ENCODE results near the gene TAX1BP1. TPM values are rescaled to one million over a fixed set of nuclear protein-coding genes. Genes with fewer than 3 reads are reported as not detected.
A peak's percentile ranks its signal among the peaks of the same experiment; 100 is the strongest.

TAX1BP1 gene
- total RNA-seq, 1 experiment from 2014 or later = 190 TPM

DNA sequence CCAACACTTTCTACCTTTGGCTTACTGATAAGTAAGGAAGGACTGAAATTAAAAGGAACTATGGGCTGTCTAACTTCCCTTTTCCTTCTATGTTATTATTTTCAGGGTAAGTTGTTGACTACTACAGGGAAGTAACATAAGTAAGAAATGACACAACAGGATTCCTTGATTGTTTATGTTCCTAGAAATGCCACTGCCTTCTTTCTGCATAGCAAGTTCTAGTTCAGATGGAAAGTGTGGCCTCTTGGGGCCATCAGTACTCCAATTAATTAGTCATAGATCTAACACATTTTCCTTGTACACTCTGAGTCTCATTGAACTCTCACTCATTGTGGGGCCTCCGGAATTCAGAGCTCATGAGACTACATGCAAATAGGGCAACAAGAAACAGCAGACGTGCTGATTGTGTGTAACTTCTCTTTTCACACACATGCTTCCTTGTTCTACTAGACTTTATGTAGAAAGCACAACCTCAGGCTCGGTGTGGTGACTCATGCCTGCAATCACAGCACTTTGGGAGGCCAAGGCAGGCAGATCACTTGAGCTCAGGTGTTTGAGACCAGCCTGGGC lies 42.0 kb upstream of the TAX1BP1 start:
- Mint-ChIP-seq H3K4me1 (ENCODE audit: low read depth, unreplicated experiment) (peaks cover 39% of the 10 kb centered on the region), H3K9me3 (ENCODE audit: low read depth, unreplicated experiment) (no peaks in the 10 kb centered on the region), H3K4me3 (ENCODE audit: low read depth, unreplicated experiment) (no peak overlapping the region), H3K27me3 (ENCODE audit: unreplicated experiment) (no peaks in the 10 kb centered on the region), H3K27ac (ENCODE audit: unreplicated experiment) (peak overlapping the region; percentile 96), H3K36me3 (ENCODE audit: insufficient read depth, unreplicated experiment) (peaks cover 5% of the 10 kb centered on the region)
- DNase-seq = peak; percentile 81
- BruUV-seq (replicated peaks) = no TSS peak
- TF ChIP-seq, protein P1, sequence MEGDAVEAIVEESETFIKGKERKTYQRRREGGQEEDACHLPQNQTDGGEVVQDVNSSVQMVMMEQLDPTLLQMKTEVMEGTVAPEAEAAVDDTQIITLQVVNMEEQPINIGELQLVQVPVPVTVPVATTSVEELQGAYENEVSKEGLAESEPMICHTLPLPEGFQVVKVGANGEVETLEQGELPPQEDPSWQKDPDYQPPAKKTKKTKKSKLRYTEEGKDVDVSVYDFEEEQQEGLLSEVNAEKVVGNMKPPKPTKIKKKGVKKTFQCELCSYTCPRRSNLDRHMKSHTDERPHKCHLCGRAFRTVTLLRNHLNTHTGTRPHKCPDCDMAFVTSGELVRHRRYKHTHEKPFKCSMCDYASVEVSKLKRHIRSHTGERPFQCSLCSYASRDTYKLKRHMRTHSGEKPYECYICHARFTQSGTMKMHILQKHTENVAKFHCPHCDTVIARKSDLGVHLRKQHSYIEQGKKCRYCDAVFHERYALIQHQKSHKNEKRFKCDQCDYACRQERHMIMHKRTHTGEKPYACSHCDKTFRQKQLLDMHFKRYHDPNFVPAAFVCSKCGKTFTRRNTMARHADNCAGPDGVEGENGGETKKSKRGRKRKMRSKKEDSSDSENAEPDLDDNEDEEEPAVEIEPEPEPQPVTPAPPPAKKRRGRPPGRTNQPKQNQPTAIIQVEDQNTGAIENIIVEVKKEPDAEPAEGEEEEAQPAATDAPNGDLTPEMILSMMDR (IDR thresholded peaks at IDR 0.05; ENCODE audit: unreplicated experiment) = no peak
- CTCF ChIA-PET = interaction anchor here (0.7 to 1.9 kb wide), 13 partner anchors 8 to 502 kb away, joined by 3 to 10 read pairs (median 4); partner anchors contain the start of genes HOXA13 and TAX1BP1
- intact Hi-C loops (cut with micrococcal nuclease; ENCODE audit: unreplicated experiment) = loop anchor here (2.0 kb wide), 1 partner anchor 77 kb away; no protein-coding TSS in a partner anchor

DNA sequence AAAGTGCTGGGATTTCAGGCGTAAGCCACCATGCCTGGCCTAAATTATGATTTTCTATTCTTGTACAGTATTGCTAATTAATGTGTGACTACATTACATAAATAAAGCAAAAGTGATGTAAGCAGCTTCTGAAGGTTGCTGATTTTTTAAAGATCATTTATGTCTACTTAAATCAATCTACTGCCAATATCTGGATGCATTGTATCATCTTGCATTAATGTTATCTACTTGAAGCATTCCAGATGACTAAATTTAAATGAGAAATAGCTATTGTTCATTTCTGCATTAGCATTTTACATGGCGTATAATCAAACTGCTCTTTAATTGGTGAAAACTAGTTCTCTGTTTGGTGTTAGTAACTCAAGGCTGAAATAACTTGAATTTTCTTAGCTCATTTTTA lies 40.2 kb upstream of the TAX1BP1 start:
- H3K4me1 Mint-ChIP-seq (ENCODE audit: low read depth, unreplicated experiment) = peaks cover 29% of the 10 kb centered on the region
- TF ChIP-seq, protein P1 (IDR thresholded peaks at IDR 0.05; ENCODE audit: unreplicated experiment) = no peak
- no peak overlapping the region for H3K27ac Mint-ChIP-seq (ENCODE audit: unreplicated experiment)
- DNase-seq = no peak
- H3K9me3 Mint-ChIP-seq (ENCODE audit: low read depth, unreplicated experiment) = no peaks in the 10 kb centered on the region
- no peaks in the 10 kb centered on the region for H3K27me3 Mint-ChIP-seq (ENCODE audit: unreplicated experiment)
- CTCF ChIA-PET = interaction anchor here (1.9 kb wide), 1 partner anchor 75 kb away, joined by 10 read pairs; no protein-coding TSS in a partner anchor
- H3K4me3 Mint-ChIP-seq (ENCODE audit: low read depth, unreplicated experiment) = no peak overlapping the region
- BruUV-seq (replicated peaks) = no TSS peak
- intact Hi-C loops (cut with micrococcal nuclease; ENCODE audit: unreplicated experiment) = loop anchor here (2.0 kb wide), 1 partner anchor 75 kb away; no protein-coding TSS in a partner anchor
- H3K36me3 Mint-ChIP-seq (ENCODE audit: insufficient read depth, unreplicated experiment) = peaks cover 5% of the 10 kb centered on the region

DNA sequence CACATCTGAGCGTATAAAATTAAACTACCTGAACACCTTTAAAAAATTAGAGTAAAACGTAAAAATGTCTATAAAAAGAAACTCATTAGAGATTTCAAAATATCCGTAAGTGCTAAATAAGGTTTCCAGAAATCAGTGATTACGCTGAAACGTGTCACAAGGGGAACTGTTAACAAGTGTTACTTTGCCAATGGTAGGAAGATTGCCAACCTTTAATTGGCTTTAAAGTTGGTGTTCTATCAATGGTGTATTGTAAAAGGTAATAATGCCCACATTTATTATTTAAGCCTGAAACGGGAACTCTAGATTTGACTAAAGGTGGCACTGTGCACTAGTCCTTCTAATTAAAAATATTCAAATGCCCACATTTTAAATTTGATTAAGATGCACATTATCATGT lies 39.5 kb upstream of the TAX1BP1 start:
- Mint-ChIP-seq H3K4me1 (ENCODE audit: low read depth, unreplicated experiment) (peaks cover 27% of the 10 kb centered on the region), H3K9me3 (ENCODE audit: low read depth, unreplicated experiment) (no peaks in the 10 kb centered on the region), H3K36me3 (ENCODE audit: insufficient read depth, unreplicated experiment) (peaks cover 5% of the 10 kb centered on the region), H3K4me3 (ENCODE audit: low read depth, unreplicated experiment) (no peak overlapping the region), H3K27ac (ENCODE audit: unreplicated experiment) (no peak overlapping the region), H3K27me3 (ENCODE audit: unreplicated experiment) (no peaks in the 10 kb centered on the region)
- no TSS peak for BruUV-seq (replicated peaks)
- CTCF ChIA-PET = interaction anchor here (1.0 kb wide), 1 partner anchor 11 kb away, joined by 5 read pairs; no protein-coding TSS in a partner anchor
- DNase-seq = no peak
- TF ChIP-seq, protein P1 (IDR thresholded peaks at IDR 0.05; ENCODE audit: unreplicated experiment) = no peak
- intact Hi-C loops (cut with micrococcal nuclease; ENCODE audit: unreplicated experiment) = no loop called here

DNA sequence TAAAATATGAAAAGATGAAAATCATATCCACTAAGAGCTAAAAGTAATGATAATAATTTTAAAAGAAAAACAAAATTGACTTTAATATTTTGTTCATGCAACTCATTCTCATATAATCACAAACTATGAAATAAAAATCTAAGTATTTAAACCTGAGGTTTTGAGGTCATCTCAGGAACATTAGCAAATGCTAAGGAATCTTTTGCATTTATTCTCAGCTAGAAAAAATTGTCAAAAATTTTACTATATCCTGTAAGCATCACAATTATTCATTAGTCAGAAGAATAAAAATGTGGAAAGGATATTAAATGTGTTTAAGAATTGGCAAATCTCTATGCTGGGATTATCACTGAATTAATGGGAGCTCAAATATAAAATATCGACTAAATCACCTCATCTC lies 36.8 kb upstream of the TAX1BP1 start:
- Mint-ChIP-seq H3K27ac (ENCODE audit: unreplicated experiment) (no peak overlapping the region), H3K27me3 (ENCODE audit: unreplicated experiment) (no peaks in the 10 kb centered on the region), H3K4me3 (ENCODE audit: low read depth, unreplicated experiment) (no peak overlapping the region), H3K4me1 (ENCODE audit: low read depth, unreplicated experiment) (peaks cover 17% of the 10 kb centered on the region), H3K36me3 (ENCODE audit: insufficient read depth, unreplicated experiment) (peaks cover 5% of the 10 kb centered on the region), H3K9me3 (ENCODE audit: low read depth, unreplicated experiment) (no peaks in the 10 kb centered on the region)
- no TSS peak for BruUV-seq (replicated peaks)
- intact Hi-C loops (cut with micrococcal nuclease; ENCODE audit: unreplicated experiment) = no loop called here
- CTCF ChIA-PET = interaction anchor here (1.3 kb wide), 1 partner anchor 504 kb away, joined by 3 read pairs; no protein-coding TSS in a partner anchor
- DNase-seq = no peak
- TF ChIP-seq, protein P1 (IDR thresholded peaks at IDR 0.05; ENCODE audit: unreplicated experiment) = no peak
